A549 (cell line): Measurements from ENCODE around the gene PRKCE.

Experiments
- EP300 ChIP-seq, 2 experiments: fragments of >200 bp; sonication (Bioruptor Twin); formaldehyde crosslinking; IDR thresholded peaks; 2 replicates in 1 of 2; 3 replicates in 1 of 2; pipeline ENCODE4 v1.6.1; 2016 to 2017
- HDAC2 ChIP-seq: fragments of 200-600 bp; sonication (generic); IDR thresholded peaks from 2 replicates; pipeline ENCODE4 v1.6.1; 2016
- HOXA7 ChIP-seq: fragments of 250-450 bp; sonication (Bioruptor Pico); IDR thresholded peaks from 2 replicates; pipeline ENCODE4 v1.5.0; 2020; ENCODE audit warnings: mild to moderate bottlenecking, moderate library complexity
- JUNB ChIP-seq: fragments of >200 bp; sonication (Bioruptor Twin); formaldehyde crosslinking; IDR thresholded peaks from 2 replicates; pipeline ENCODE4 v1.6.1; 2016
- POLR2A ChIP-seq: IDR thresholded peaks from 2 replicates; pipeline ENCODE4 v1.6.1; 2012; ENCODE audit warnings: mild to moderate bottlenecking, low read length
- RFX5 ChIP-seq: fragments of 450-650 bp; IDR thresholded peaks from 2 replicates; pipeline ENCODE4 v1.7.1; 2014; ENCODE audit warnings: antibody characterized with exemption, mild to moderate bottlenecking, moderate library complexity
- SREBF2 ChIP-seq: fragments of 450-650 bp; IDR thresholded peaks from 2 replicates; pipeline ENCODE4 v1.6.1; 2014; ENCODE audit warnings: mild to moderate bottlenecking, moderate library complexity
- TF ChIP-seq, protein P1 (sequence below): fragments of >200 bp; sonication (Bioruptor Twin); formaldehyde crosslinking; IDR thresholded peaks from 3 replicates; pipeline ENCODE4 v1.5.1; 2016
- TF ChIP-seq, protein P2 (sequence below): fragments of >200 bp; sonication (Bioruptor Twin); formaldehyde crosslinking; IDR thresholded peaks from 3 replicates; pipeline ENCODE4 v1.6.1; 2016
- TF ChIP-seq, protein P3 (sequence below): fragments of 250-450 bp; sonication (Bioruptor Pico); IDR thresholded peaks from 2 replicates; pipeline ENCODE4 v1.5.0; 2021; ENCODE audit warnings: mild to moderate bottlenecking, moderate library complexity, borderline replicate concordance

DNA sequence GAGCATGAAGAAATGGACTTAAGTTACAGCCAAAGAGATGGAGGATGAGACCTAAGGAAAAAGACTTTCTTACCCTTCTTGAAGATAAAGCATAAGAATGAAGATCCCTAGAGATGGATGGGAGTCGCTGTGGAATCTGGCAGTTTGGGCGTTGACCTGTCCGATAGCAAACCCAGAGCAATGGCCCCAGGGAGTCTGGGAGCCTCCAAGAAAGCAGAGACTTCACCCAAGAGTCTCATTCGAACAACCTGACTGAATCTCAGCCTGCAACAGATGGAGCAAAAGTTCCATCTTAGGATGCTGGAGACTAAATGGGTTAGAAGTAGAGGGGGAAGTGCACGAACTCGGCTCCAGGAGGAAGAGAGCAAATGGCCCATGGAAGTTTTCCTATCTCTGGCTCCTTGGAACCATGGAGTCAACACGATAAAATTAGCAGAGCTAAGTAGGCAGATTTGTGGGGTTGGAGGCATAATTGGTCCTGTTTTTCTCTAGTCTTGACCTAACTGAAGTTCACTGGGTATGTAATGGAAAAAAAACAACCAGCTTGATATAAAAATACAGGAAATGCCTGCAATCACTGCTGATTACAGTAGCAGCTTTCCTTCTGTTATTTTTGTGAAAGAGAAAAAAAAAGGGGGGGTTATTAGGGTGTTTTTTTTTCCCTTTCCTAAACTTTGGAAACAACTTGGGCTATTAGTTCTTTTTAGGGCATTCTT lies 467.3 kb downstream of the PRKCE start:
- no peak for TF ChIP-seq HOXA7 (CRISPR knock-in tag)
- TF ChIP-seq, protein P1, sequence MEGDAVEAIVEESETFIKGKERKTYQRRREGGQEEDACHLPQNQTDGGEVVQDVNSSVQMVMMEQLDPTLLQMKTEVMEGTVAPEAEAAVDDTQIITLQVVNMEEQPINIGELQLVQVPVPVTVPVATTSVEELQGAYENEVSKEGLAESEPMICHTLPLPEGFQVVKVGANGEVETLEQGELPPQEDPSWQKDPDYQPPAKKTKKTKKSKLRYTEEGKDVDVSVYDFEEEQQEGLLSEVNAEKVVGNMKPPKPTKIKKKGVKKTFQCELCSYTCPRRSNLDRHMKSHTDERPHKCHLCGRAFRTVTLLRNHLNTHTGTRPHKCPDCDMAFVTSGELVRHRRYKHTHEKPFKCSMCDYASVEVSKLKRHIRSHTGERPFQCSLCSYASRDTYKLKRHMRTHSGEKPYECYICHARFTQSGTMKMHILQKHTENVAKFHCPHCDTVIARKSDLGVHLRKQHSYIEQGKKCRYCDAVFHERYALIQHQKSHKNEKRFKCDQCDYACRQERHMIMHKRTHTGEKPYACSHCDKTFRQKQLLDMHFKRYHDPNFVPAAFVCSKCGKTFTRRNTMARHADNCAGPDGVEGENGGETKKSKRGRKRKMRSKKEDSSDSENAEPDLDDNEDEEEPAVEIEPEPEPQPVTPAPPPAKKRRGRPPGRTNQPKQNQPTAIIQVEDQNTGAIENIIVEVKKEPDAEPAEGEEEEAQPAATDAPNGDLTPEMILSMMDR, result no peak
- TF ChIP-seq POLR2A, result no peak
- TF ChIP-seq JUNB, result no peak
- TF ChIP-seq SREBF2, result no peak
- TF ChIP-seq RFX5, result no peak
- TF ChIP-seq, protein P2, sequence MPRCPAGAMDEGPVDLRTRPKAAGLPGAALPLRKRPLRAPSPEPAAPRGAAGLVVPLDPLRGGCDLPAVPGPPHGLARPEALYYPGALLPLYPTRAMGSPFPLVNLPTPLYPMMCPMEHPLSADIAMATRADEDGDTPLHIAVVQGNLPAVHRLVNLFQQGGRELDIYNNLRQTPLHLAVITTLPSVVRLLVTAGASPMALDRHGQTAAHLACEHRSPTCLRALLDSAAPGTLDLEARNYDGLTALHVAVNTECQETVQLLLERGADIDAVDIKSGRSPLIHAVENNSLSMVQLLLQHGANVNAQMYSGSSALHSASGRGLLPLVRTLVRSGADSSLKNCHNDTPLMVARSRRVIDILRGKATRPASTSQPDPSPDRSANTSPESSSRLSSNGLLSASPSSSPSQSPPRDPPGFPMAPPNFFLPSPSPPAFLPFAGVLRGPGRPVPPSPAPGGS, result no peak
- no peak for TF ChIP-seq EP300 (IDR thresholded peaks at IDR 0.05)
- no peak for TF ChIP-seq HDAC2
- TF ChIP-seq, protein P3, sequence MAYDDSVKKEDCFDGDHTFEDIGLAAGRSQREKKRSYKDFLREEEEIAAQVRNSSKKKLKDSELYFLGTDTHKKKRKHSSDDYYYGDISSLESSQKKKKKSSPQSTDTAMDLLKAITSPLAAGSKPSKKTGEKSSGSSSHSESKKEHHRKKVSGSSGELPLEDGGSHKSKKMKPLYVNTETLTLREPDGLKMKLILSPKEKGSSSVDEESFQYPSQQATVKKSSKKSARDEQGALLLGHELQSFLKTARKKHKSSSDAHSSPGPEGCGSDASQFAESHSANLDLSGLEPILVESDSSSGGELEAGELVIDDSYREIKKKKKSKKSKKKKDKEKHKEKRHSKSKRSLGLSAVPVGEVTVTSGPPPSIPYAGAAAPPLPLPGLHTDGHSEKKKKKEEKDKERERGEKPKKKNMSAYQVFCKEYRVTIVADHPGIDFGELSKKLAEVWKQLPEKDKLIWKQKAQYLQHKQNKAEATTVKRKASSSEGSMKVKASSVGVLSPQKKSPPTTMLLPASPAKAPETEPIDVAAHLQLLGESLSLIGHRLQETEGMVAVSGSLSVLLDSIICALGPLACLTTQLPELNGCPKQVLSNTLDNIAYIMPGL (CRISPR knock-in tag), result no peak
